GM18520 (cell line): Measurements from ENCODE around the gene DOP1B.
"Not testable (repeated sequence)": the region's sequence is repeated elsewhere in the genome, so short reads cannot be mapped to it uniquely, and the experiment has no call there.

Experiments
- ATAC-seq: cut with Tn5 transposase; IDR thresholded peaks from one replicate; pipeline ENCODE4 v1.9.1; 2021; ENCODE audit not compliant: unreplicated experiment

The DOP1B gene

GRCh38 chr21:36156815-36157670 lies at the start of gene DOP1B:
Gene DOP1B (plus strand): TSS chr21:36156824. CDS start chr21:36164734, 7,910 bp downstream.
- ATAC-seq: no peak

DNA sequence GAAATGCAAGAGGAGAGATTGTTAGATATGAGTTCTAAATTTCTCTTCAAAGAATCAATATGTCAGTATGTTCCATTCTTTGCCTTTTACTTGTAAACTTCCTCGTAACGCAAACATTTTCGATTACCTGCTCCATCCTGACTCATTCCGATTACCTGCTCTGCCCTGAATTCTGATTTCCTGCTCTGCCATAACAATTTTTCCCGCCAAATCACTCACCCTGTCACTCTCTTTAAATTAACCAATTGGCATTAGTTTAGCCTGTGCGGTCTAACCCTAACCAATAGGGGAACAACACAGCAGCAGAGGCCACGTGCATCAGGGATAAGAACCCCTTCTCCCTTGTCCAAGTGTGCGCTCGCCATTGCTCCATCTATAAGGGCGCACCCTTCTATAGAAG lies 46.8 kb upstream of the DOP1B start:
- no peak for ATAC-seq

- no peak for ATAC-seq
Measured at GRCh38 chr21:36111238-36111637, 45.4 kb upstream of the DOP1B start.

DNA sequence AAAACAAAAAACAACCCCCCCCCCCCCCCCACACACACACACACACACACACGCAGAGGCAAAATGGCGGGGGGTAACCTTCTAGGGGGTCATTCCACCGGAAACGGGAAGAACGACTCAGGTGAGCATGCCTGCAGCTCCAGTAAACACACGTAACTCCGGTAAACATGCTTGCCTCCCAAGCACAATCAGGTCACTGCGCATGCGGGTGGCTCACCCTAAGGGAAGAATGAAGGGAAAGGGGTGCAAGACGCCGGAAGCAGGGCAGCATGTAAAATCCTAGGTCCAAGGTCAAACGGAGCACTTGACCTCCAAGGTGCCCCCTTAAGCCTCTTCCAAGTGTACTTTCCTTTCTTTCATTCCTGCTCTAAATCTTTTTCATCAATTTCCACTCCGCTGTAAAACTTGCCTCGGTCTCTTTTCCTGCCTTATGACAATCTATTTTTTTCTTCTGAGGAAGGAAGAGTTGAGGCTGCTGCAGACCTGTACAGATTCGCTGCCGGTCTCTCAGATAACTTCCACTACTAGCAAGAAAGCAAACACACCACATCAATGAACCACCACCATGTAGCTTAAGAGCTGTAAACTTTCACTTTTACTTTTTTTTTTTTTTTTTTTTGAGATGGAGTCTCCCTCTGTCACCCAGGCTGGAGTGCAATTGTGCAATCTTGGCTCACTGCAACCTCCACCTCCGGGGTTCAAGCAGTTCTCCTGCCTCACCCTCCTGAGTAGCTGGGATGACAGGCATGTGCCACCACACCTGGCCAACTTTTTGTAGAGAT lies 42.8 kb upstream of the DOP1B start:
- ATAC-seq: no peak

GRCh38 chr21:36115138-36115730 lies 41.4 kb upstream of the DOP1B start:
- no peak for ATAC-seq

DNA sequence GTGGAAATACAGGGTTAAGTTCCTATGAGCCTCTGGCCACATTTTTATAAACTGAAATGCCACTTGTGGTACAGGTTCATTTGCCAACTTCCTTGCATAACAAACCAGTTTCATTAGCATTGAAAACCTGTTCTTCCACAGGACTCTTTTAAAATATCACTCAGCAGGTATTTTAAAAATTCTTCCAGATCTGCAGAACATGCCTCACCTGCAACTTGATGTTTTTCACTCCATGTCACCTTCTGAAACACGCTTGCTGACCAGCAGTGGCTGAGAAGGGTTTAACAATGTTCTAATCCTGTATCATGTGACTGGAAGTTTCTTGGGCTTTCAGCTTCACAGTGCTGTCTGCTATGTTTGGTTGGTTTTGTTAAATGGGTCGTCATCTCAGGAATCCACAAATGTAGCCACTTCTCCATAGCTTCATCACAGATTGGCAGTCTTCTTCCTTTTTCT lies 39.3 kb upstream of the DOP1B start:
- ATAC-seq: no peak

GRCh38 chr21:36120304-36120888 lies 36.2 kb upstream of the DOP1B start:
- ATAC-seq: no peak

DNA sequence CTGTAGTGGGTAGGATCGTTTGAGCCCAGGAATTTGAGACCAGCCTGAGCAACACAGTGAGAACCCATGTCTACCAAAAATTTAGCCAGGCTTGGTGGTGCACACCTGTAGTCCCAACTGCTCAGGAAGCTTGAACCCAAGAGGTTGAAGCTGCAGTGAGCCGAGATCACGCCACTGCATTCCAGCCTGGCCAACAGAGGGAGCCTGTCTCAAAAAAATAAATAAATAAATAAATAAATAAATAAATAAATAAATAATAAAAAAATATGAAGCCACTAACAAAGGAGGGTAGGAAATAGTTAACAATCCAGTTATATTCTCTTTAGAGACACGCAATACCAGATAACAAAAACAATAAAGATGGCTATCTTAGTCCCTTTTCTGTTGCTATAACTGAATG lies 33.6 kb upstream of the DOP1B start:
- no peak for ATAC-seq

GRCh38 chr21:36124395-36124794 lies 32.2 kb upstream of the DOP1B start:
- ATAC-seq: no peak

- no peak for ATAC-seq
Measured at GRCh38 chr21:36125512-36126207, 31.0 kb upstream of the DOP1B start.

GRCh38 chr21:36126208-36126565 lies 30.4 kb upstream of the DOP1B start:
- no peak for ATAC-seq

DNA sequence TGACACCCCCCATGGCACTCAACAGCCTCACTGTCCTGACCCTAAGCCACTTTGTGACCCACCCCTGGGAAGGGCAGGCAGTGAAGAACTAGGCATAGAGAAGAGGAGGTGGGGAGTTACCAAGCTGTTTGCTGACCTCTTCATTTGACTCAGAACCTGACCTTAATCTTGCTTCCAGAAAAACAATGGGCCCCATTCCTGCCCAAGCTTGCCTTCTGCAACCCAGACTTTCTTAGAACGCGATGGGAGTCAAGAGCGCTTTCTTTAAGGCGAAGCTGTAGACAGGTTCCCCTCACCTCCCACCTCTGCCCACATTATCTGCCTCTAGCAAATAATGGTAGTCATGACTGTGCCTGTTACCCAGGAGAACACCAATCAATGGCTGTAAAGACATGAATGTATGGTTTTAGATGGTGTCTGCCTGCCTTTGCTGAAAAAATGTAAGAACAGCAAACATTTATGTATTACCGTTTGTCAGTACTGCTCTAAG lies 30.0 kb upstream of the DOP1B start:
- ATAC-seq: no peak

GRCh38 chr21:36127250-36127904 lies 29.2 kb upstream of the DOP1B start:
- ATAC-seq: no peak

DNA sequence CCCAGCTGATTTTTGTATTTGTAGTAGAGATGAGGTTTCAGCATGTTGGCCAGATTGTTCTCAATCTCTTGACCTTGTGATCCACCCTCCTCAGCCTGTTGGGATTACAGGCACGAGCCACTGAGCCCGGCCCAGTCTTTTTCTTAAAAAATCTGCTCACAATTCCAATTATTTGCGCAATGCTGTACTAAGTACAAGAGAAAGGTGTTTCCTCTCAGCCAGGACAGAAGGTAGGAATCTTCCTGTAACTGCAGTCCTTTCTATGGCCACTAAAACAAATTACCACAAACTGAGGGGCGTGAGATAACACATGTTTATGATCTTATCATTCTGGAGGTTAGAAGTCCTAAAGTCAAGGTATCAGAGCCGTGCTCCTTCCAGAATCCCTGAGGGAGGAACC lies 28.6 kb upstream of the DOP1B start:
- ATAC-seq: no peak

DNA sequence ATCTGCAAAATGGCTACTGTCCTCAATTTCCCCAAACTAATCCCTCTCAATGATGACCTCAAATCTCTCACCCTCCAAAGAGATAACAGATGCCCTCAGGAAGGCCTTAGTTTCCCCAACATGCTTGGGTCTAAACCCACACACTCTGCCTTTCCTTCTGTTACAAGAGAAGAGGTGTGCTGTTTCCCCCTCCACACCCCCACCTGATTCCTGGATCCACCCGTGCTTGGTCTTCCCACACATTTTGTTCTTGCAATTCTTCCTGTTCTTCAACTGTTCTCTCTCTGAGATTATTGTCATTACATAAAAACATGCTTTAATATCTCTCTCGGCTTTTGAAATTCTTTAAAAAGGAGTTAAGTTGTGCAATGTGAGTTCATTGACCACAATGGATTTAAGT lies 27.4 kb upstream of the DOP1B start:
- ATAC-seq: no peak

DNA sequence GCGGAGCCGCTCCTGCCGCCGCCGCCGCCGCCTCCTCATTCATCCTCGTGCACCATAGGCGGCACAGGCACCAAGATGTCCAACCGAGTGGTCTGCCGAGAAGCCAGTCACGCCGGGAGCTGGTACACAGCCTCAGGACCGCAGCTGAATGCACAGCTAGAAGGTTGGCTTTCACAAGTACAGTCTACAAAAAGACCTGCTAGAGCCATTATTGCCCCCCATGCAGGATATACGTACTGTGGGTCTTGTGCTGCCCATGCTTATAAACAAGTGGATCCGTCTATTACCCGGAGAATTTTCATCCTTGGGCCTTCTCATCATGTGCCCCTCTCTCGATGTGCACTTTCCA lies 26.2 kb upstream of the DOP1B start:
- ATAC-seq: not testable (repeated sequence)

GRCh38 chr21:36130839-36131238 lies 25.8 kb upstream of the DOP1B start:
- not testable (repeated sequence) for ATAC-seq

- ATAC-seq: no peak
Measured at GRCh38 chr21:36132696-36133095, 23.9 kb upstream of the DOP1B start.

DNA sequence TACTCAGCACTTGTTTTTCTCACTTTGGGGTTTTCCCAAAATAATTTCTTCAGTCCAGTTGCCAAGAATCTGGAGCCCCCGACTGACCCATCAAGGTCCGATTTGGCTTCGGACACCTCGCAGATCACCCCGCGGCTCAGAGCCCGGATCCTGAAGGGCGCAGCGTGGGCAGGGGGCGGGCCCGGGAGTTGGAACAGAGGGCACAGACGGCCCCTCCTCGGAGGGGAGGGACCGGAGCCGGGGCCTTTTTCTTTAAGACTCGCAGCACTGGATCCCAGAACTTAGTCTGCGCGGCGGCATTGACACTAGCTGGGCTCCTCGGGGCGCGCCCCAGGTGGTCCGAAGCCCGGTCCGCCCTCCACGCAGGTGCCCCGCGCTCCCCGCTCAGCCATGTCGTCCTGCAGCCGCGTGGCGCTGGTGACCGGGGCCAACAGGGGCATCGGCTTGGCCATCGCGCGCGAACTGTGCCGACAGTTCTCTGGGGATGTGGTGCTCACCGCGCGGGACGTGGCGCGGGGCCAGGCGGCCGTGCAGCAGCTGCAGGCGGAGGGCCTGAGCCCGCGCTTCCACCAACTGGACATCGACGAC lies 21.7 kb upstream of the DOP1B start, which contains the start of gene CBR3:
TSS of gene CBR3 (plus strand) at position 277 of the 588 bp plus-strand sequence. CDS start at position 391, 114 bp downstream.
- ATAC-seq: no peak
